Measurements from ENCODE around the gene SIPA1L3. TPM values are rescaled to one million over a fixed set of nuclear protein-coding genes. Genes with fewer than 3 reads are reported as not detected.
"Not testable (repeated sequence)": the region's sequence is repeated elsewhere in the genome, so short reads cannot be mapped to it uniquely, and the experiment has no call there.

SIPA1L3 gene
- total and polyA plus RNA-seq, 8 donors, result 19.7 to 44.8 (median 25.8) TPM

DNA sequence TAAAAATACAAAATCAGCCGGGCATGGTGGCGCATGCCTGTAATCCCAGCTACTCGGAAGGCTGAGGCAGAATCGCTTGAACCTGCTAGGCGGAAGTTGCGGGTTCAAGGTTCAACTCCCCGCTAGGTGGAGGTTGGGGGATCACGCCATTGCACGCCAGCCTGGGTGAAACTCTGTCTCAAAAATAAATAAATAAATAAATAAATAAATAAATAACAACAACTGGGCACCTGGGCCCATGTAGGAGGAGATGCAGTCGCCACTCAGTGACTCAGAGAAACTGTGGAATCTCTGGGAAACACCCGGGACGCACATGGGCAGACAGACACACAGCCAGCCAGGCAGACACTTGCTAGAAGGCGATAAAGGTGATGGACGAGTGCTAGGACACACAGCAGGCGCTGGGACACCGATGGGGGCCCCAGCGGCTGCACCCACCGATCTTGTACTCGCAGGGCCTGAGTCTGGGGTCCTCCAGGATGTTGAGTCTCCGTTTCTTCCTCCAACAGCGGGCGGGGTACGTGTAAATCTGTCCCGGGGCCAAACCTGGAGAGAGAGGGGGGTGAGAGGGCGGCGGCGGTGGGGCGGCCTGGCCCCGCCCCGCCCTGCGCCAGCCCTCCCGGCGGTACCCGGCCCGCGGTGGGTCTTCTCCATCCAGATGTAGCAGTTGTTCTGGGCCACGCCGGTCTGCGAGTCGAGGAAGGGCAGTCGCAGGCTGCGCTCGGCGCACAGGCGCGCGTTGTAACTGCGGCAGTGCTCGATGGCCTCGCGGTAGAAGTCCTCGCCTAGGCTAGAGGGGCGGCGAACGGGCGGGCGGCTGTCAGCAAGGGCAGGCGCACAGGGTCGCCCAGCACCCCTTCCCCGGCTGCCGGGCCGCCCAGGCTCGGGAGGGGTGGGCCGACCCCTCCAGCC is 315.2 kb downstream of the SIPA1L3 start:
- TF ChIP-seq CTCF (IDR thresholded peaks at IDR 0.05), result no peak
- Histone ChIP-seq H3K9me3 (no peaks in the 10 kb centered on the region), H3K27me3 (peaks cover 0 to 7% (median 0%) of the 10 kb centered on the region in 4 donors), H3K36me3 (no peaks in the 10 kb centered on the region), H3K4me1 (peaks cover 0 to 3% (median 0%) of the 10 kb centered on the region in 3 donors), H3K4me3 (no peak overlapping the region), H3K27ac (no peak overlapping the region)
- WGBS, 2 donors, result 46 to 51% methylated on average over 50 to 64 of the region's 64 CpGs
- intact Hi-C loops (cut with DNase I), result no loop called here
- no peak for FAIRE-seq
- ATAC-seq, result no peak
- DNase-seq, result no peak

GRCh38 chr19:38223119-38223523 is 316.1 kb downstream of the SIPA1L3 start:
- intact Hi-C loops (cut with DNase I), result no loop called here
- Histone ChIP-seq H3K27ac (no peak overlapping the region), H3K9me3 (no peaks in the 10 kb centered on the region), H3K4me3 (no peak overlapping the region), H3K4me1 (peaks cover 0 to 3% (median 0%) of the 10 kb centered on the region in 3 donors), H3K27me3 (peaks cover 0 to 7% (median 0%) of the 10 kb centered on the region in 4 donors), H3K36me3 (no peaks in the 10 kb centered on the region)
- no peak for ATAC-seq
- no peak for DNase-seq
- no peak for FAIRE-seq
- no peak for TF ChIP-seq CTCF (IDR thresholded peaks at IDR 0.05)
- WGBS, 2 donors, result 79 to 85% methylated on average over 3 of the region's 3 CpGs

GRCh38 chr19:38223617-38224013 is 316.6 kb downstream of the SIPA1L3 start:
- H3K36me3 ChIP-seq, result no peaks in the 10 kb centered on the region
- DNase-seq (no peak), ATAC-seq (no peak), FAIRE-seq (no peak)
- intact Hi-C loops (cut with DNase I), result no loop called here
- H3K27ac ChIP-seq, result no peak overlapping the region
- H3K4me1 ChIP-seq, result peaks cover 0 to 3% (median under 1%) of the 10 kb centered on the region in 3 donors
- WGBS, 2 donors, result 7 to 8% methylated on average over 13 of the region's 13 CpGs
- H3K9me3 ChIP-seq, result no peaks in the 10 kb centered on the region
- H3K4me3 ChIP-seq, result peak overlapping the region in 2 of 4 donors; percentile 33 to 52
- no peak for TF ChIP-seq CTCF (IDR thresholded peaks at IDR 0.05)
- peaks cover 0 to 7% (median under 1%) of the 10 kb centered on the region in 4 donors for H3K27me3 ChIP-seq

GRCh38 chr19:38224014-38224862 is 317.2 kb downstream of the SIPA1L3 start, which contains the start of gene DPF1:
Gene DPF1 (minus strand): TSS chr19:38224222. CDS start chr19:38224142, 80 bp downstream.
- Histone ChIP-seq H3K4me3 (peak within 1 kb of the TSS; percentile 0 to 52 (median 20)), H3K27ac (no peak within 1 kb of the TSS), H3K27me3 (peaks cover 0 to 7% (median 4%) of the 10 kb centered on the region in 4 donors), H3K4me1 (peaks cover 0 to 7% (median 3%) of the 10 kb centered on the region in 3 donors), H3K36me3 (no peaks in the 10 kb centered on the region), H3K9me3 (no peaks in the 10 kb centered on the region)
- DNase-seq (peak in 2 of 6 donors; percentile 60 to 84), FAIRE-seq (no peak), ATAC-seq (peak; percentile 71 to 86 (median 84))
- TF ChIP-seq CTCF (IDR thresholded peaks at IDR 0.05), result no peak
- WGBS, 2 donors, result 1 to 3% methylated on average over 48 to 61 of the region's 61 CpGs
- intact Hi-C loops (cut with DNase I), result no loop called here

- intact Hi-C loops (cut with DNase I); H3K4me3 ChIP-seq; H3K36me3 ChIP-seq; DNase-seq; FAIRE-seq; H3K4me1 ChIP-seq; H3K27me3 ChIP-seq; H3K27ac ChIP-seq; H3K9me3 ChIP-seq; ATAC-seq: not testable (repeated sequence)
- WGBS, 2 donors, result 78 to 88% methylated on average over 6 of the region's 6 CpGs
Observed at GRCh38 chr19:38224863-38225218, 317.8 kb downstream of the SIPA1L3 start.

Data from pancreas (tissue), 10 donors.